SK-N-SH (cell line): ENCODE measurements around the gene UTS2. TPM values are rescaled to one million over a fixed set of nuclear protein-coding genes. Genes with fewer than 3 reads are reported as not detected.

Experiments used
- CTCF ChIA-PET: fragments of 300-600, 350-600 bp; formaldehyde crosslinking; extraction: SDS; loops from one replicate; lab custom pipeline; 2021; lab: Yijun Ruan, JAX
- POLR2A ChIA-PET: fragments of 350-600 bp; sonication (Branson Sonifier 250); formaldehyde crosslinking; extraction: SDS; loops from one replicate; lab custom pipeline; 2020; ENCODE audit warnings: antibody characterized with exemption, inconsistent platforms; lab: Yijun Ruan, JAX
- DNase-seq: peaks from one replicate; pipeline ENCODE4 v3.0.0; 2012
- H2AFZ ChIP-seq: fragments of 200-600 bp; sonication (generic); 2 replicates; pipeline ENCODE4 v1.8.1; 2016; ENCODE audit warnings: antibody characterized with exemption, mild to moderate bottlenecking, low read depth
- H3F3A ChIP-seq: fragments of 200-600 bp; sonication (generic); replicated peaks from 2 replicates; pipeline ENCODE3; 2016; ENCODE audit warnings: antibody characterized with exemption, mild to moderate bottlenecking; ENCODE audit not compliant: insufficient read depth
- H3K27ac ChIP-seq, 2 experiments: fragments of 200-500 bp in 1 of 2; fragments of 200-600 bp in 1 of 2; sonication (Bioruptor generic) in 1 of 2; sonication (generic), shearing (Covaris generic) in 1 of 2; 2 replicates each; pipeline versions ENCODE4 v1.5.1 to v1.6.1; 2014 to 2016; ENCODE audit warnings: low read depth in 2 of 2, inconsistent platforms in 1 of 2, low read length in 1 of 2, mild to moderate bottlenecking in 1 of 2, mixed read lengths in 1 of 2
- H3K27me3 ChIP-seq: fragments of 200-600 bp; sonication (generic), shearing (Covaris generic); 2 replicates; pipeline ENCODE4 v1.6.1; 2016; ENCODE audit warnings: mixed run types; ENCODE audit not compliant: insufficient read depth
- H3K36me3 ChIP-seq, 2 experiments: fragments of 200-500 bp in 1 of 2; fragments of 200-600 bp in 1 of 2; sonication (Bioruptor generic) in 1 of 2; sonication (generic) in 1 of 2; replicated peaks in 1 of 2; 2 replicates each; pipeline versions ENCODE3 to v1.5.1; 2014 to 2016; ENCODE audit warnings: low read length in 1 of 2, mild to moderate bottlenecking in 1 of 2; ENCODE audit not compliant: insufficient read depth in 2 of 2, control insufficient read depth in 1 of 2
- H3K4me1 ChIP-seq, 2 experiments: fragments of 200-500 bp in 1 of 2; fragments of 200-600 bp in 1 of 2; sonication (Bioruptor generic) in 1 of 2; sonication (generic), shearing (Covaris generic) in 1 of 2; 2 replicates each; pipeline versions ENCODE4 v1.5.1 to v1.6.1; 2014 to 2016; ENCODE audit warnings: low read depth in 1 of 2, low read length in 1 of 2, mixed run types in 1 of 2; ENCODE audit not compliant: insufficient read depth in 2 of 2, control insufficient read depth in 1 of 2
- H3K4me2 ChIP-seq: fragments of 200-600 bp; sonication (generic), shearing (Covaris generic); 2 replicates; pipeline ENCODE4 v1.6.1; 2017; ENCODE audit warnings: mixed run types
- H3K4me3 ChIP-seq, 2 experiments: fragments of 200-500 bp in 1 of 2; fragments of 200-600 bp in 1 of 2; sonication (Bioruptor generic) in 1 of 2; sonication (generic), shearing (Covaris generic) in 1 of 2; 2 replicates each; pipeline versions ENCODE4 v1.5.1 to v1.8.1; 2014 to 2016; ENCODE audit warnings: low read depth in 2 of 2, inconsistent platforms in 1 of 2, low read length in 1 of 2, mild to moderate bottlenecking in 1 of 2, mixed read lengths in 1 of 2, moderate library complexity in 1 of 2
- H3K79me2 ChIP-seq: fragments of 200-600 bp; sonication (generic); 2 replicates; pipeline ENCODE4 v1.8.1; 2017; ENCODE audit warnings: mild to moderate bottlenecking; ENCODE audit not compliant: insufficient read depth
- H3K9ac ChIP-seq: fragments of 200-600 bp; sonication (generic); 2 replicates; pipeline ENCODE4 v1.6.1; 2017; ENCODE audit warnings: mixed run types
- H3K9me2 ChIP-seq: fragments of 200-600 bp; sonication (generic); 2 replicates; pipeline ENCODE4 v1.6.1; 2017; ENCODE audit warnings: mixed run types
- H3K9me3 ChIP-seq: fragments of 200-600 bp; sonication (generic); 2 replicates; pipeline ENCODE4 v1.6.1; 2017; ENCODE audit warnings: mixed run types, mild to moderate bottlenecking, moderate library complexity
- H4K20me1 ChIP-seq: fragments of 200-600 bp; sonication (generic); 2 replicates; pipeline ENCODE4 v1.6.1; 2017; ENCODE audit warnings: mild to moderate bottlenecking, mixed run types; ENCODE audit not compliant: insufficient read depth
- CHD2 ChIP-seq: fragments of 150-350 bp; IDR thresholded peaks from 2 replicates; pipeline ENCODE4 v1.6.1; 2018; ENCODE audit warnings: low read length; ENCODE audit not compliant: partially characterized antibody
- EP300 ChIP-seq, 2 experiments: IDR thresholded peaks; 2 replicates each; pipeline versions ENCODE4 v1.4.0 to v1.6.1; 2012; ENCODE audit warnings: borderline replicate concordance in 1 of 2, low read depth in 1 of 2, low read length in 1 of 2
- FOXJ3 ChIP-seq: sonication (generic); formaldehyde crosslinking; IDR thresholded peaks from 2 replicates; pipeline ENCODE4 v1.5.1; 2020; ENCODE audit warnings: mild to moderate bottlenecking, missing genetic modification reagents
- FOXM1 ChIP-seq: IDR thresholded peaks from 2 replicates; pipeline ENCODE4 v1.4.0; 2012; ENCODE audit warnings: low read depth, mild to moderate bottlenecking
- MEF2A ChIP-seq: IDR thresholded peaks from 2 replicates; pipeline ENCODE4 v1.4.0; 2012; ENCODE audit warnings: low read depth, borderline replicate concordance
- MXI1 ChIP-seq: IDR thresholded peaks from 2 replicates; pipeline ENCODE4 v1.6.1; 2012; ENCODE audit warnings: mild to moderate bottlenecking, low read depth, low read length, improper control_type of control experiment
- RAD21 ChIP-seq: IDR thresholded peaks from 2 replicates; pipeline ENCODE4 v1.6.1; 2012; ENCODE audit warnings: mild to moderate bottlenecking, low read length
- RCOR1 ChIP-seq: fragments of 150-350 bp; IDR thresholded peaks from 2 replicates; pipeline ENCODE4 v1.6.1; 2017; ENCODE audit warnings: antibody characterized with exemption, low read length
- SIN3A ChIP-seq: IDR thresholded peaks from 2 replicates; pipeline ENCODE4 v1.6.1; 2012; ENCODE audit warnings: low read depth, mild to moderate bottlenecking, low read length, moderate library complexity, borderline replicate concordance
- TEAD4 ChIP-seq: IDR thresholded peaks from 2 replicates; pipeline ENCODE4 v1.4.0; 2012; ENCODE audit warnings: mild to moderate bottlenecking, borderline replicate concordance; ENCODE audit not compliant: insufficient read depth
- WGBS: methylation state at CpG from one replicate; pipeline ENCODE4 v1.1.6; 2017; ENCODE audit warnings: low lambda C conversion rate; 5-methylcytosine and 5-hydroxymethylcytosine counted together
- polyA plus RNA-seq, 3 experiments: library from polyadenylated mRNA; depleted of rRNA; stranded (reverse); fragments of >200 nt; gene quantifications; 2 replicates each; pipeline ENCODE4 v1.2.3, GENCODE V29; 2012
- TF ChIP-seq, protein P1 (sequence below): fragments of 150-350 bp; IDR thresholded peaks from 2 replicates; pipeline ENCODE4 v1.6.1; 2016; ENCODE audit warnings: mild to moderate bottlenecking, low read depth, low read length
- TF ChIP-seq, protein P2 (sequence below): IDR thresholded peaks from 2 replicates; pipeline ENCODE4 v1.6.1; 2012; ENCODE audit warnings: mild to moderate bottlenecking, low read depth, low read length, moderate library complexity
- TF ChIP-seq, protein P3 (sequence below): fragments of 200-600 bp; sonication (generic); IDR thresholded peaks from 2 replicates; pipeline ENCODE4 v1.6.1; 2017; ENCODE audit warnings: antibody characterized with exemption, mild to moderate bottlenecking, moderate library complexity

Gene UTS2
- polyA plus RNA-seq, 1 of the 3 experiments (the other 2 are of a cell fraction), result 0.13 TPM

GRCh38 chr1:7845761-7846160 lies 7.1 kb downstream of the UTS2 start:
- Histone ChIP-seq H2AFZ (no peak overlapping the region), H3K27me3 (no peaks in the 10 kb centered on the region), H3K36me3 (peaks cover 7 to 25% of the 10 kb centered on the region in 2 experiments), H3K4me3 (no peak overlapping the region), H3K9ac (no peak overlapping the region), H3F3A (no peaks in the 10 kb centered on the region), H3K79me2 (no peaks in the 10 kb centered on the region), H3K9me3 (no peaks in the 10 kb centered on the region), H3K27ac (no peak overlapping the region), H3K4me2 (no peak overlapping the region), H3K9me2 (no peaks in the 10 kb centered on the region), H3K4me1 (no peaks in the 10 kb centered on the region), H4K20me1 (no peaks in the 10 kb centered on the region)
- ChIA-PET CTCF (interaction anchor here (0.8 kb wide), 1 partner anchor 11 kb away, joined by 3 read pairs; no protein-coding TSS in a partner anchor), POLR2A (no interaction called here)
- DNase-seq, result no peak
- 94% methylated on average over 2 of the region's 2 CpGs for WGBS
- no peak for TF ChIP-seq RCOR1
- TF ChIP-seq, protein P1, sequence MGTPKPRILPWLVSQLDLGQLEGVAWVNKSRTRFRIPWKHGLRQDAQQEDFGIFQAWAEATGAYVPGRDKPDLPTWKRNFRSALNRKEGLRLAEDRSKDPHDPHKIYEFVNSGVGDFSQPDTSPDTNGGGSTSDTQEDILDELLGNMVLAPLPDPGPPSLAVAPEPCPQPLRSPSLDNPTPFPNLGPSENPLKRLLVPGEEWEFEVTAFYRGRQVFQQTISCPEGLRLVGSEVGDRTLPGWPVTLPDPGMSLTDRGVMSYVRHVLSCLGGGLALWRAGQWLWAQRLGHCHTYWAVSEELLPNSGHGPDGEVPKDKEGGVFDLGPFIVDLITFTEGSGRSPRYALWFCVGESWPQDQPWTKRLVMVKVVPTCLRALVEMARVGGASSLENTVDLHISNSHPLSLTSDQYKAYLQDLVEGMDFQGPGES, result no peak
- TF ChIP-seq, protein P2, sequence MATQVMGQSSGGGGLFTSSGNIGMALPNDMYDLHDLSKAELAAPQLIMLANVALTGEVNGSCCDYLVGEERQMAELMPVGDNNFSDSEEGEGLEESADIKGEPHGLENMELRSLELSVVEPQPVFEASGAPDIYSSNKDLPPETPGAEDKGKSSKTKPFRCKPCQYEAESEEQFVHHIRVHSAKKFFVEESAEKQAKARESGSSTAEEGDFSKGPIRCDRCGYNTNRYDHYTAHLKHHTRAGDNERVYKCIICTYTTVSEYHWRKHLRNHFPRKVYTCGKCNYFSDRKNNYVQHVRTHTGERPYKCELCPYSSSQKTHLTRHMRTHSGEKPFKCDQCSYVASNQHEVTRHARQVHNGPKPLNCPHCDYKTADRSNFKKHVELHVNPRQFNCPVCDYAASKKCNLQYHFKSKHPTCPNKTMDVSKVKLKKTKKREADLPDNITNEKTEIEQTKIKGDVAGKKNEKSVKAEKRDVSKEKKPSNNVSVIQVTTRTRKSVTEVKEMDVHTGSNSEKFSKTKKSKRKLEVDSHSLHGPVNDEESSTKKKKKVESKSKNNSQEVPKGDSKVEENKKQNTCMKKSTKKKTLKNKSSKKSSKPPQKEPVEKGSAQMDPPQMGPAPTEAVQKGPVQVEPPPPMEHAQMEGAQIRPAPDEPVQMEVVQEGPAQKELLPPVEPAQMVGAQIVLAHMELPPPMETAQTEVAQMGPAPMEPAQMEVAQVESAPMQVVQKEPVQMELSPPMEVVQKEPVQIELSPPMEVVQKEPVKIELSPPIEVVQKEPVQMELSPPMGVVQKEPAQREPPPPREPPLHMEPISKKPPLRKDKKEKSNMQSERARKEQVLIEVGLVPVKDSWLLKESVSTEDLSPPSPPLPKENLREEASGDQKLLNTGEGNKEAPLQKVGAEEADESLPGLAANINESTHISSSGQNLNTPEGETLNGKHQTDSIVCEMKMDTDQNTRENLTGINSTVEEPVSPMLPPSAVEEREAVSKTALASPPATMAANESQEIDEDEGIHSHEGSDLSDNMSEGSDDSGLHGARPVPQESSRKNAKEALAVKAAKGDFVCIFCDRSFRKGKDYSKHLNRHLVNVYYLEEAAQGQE, result no peak
- no peak for TF ChIP-seq MXI1
- TF ChIP-seq EP300 (IDR thresholded peaks at IDR 0.05; ENCODE audit: borderline replicate concordance in 1 of 2, low read depth in 1 of 2, low read length in 1 of 2), result no peak
- no peak for TF ChIP-seq MEF2A
- TF ChIP-seq, protein P3, sequence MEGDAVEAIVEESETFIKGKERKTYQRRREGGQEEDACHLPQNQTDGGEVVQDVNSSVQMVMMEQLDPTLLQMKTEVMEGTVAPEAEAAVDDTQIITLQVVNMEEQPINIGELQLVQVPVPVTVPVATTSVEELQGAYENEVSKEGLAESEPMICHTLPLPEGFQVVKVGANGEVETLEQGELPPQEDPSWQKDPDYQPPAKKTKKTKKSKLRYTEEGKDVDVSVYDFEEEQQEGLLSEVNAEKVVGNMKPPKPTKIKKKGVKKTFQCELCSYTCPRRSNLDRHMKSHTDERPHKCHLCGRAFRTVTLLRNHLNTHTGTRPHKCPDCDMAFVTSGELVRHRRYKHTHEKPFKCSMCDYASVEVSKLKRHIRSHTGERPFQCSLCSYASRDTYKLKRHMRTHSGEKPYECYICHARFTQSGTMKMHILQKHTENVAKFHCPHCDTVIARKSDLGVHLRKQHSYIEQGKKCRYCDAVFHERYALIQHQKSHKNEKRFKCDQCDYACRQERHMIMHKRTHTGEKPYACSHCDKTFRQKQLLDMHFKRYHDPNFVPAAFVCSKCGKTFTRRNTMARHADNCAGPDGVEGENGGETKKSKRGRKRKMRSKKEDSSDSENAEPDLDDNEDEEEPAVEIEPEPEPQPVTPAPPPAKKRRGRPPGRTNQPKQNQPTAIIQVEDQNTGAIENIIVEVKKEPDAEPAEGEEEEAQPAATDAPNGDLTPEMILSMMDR, result no peak
- no peak for TF ChIP-seq FOXM1
- no peak for TF ChIP-seq FOXJ3 (CRISPR knock-in tag)
- TF ChIP-seq SIN3A, result no peak
- no peak for TF ChIP-seq RAD21
- TF ChIP-seq TEAD4, result no peak
- no peak for TF ChIP-seq CHD2
- TF ChIP-seq, all 33 proteins: peak for 0
